ENCODE measurements around the gene PPP2R2C. TPM values are rescaled to one million over a fixed set of nuclear protein-coding genes. Genes with fewer than 3 reads are reported as not detected.

PPP2R2C gene
- total and polyA plus RNA-seq, 2 of the 4 experiments (the other 2 are of a cell fraction): 0.03 TPM; not detected in 1

GRCh38 chr4:6422105-6422504 is 50.3 kb downstream of the PPP2R2C start:
- Histone ChIP-seq H2AK9ac (replicated peaks; ENCODE audit: low read depth, low read length, poor library complexity) (no peak overlapping the region), H3K79me1 (ENCODE audit: low read depth in 1 of 2, low read length in 2 of 2) (no peaks in the 10 kb centered on the region), H4K20me1 (ENCODE audit: insufficient read depth, low read length) (no peaks in the 10 kb centered on the region), H3K56ac (ENCODE audit: extremely low read depth, insufficient read depth, low read length) (no peak overlapping the region), H3K4me1 (ENCODE audit: control insufficient read depth, insufficient read depth, low read length) (no peaks in the 10 kb centered on the region), H3K18ac (ENCODE audit: low read depth, low read length) (no peak overlapping the region), H2BK20ac (ENCODE audit: low read depth, low read length) (no peak overlapping the region), H2BK5ac (ENCODE audit: low read depth, low read length, poor library complexity, severe bottlenecking) (no peak overlapping the region), H3K9me1 (ENCODE audit: insufficient read depth, low read length) (no peaks in the 10 kb centered on the region), H3K4me3 (ENCODE audit: insufficient read depth, low read depth, low read length) (no peak overlapping the region), H2AK5ac (ENCODE audit: low read depth, low read length) (no peak overlapping the region), H4K91ac (ENCODE audit: insufficient read depth, low read depth, low read length) (no peak overlapping the region), H4K5ac (ENCODE audit: low read depth, low read length) (no peak overlapping the region), H3K4me2 (ENCODE audit: low read depth, low read length) (no peak overlapping the region), H3K4ac (ENCODE audit: low read depth, low read length) (no peak overlapping the region), H3K36me3 (ENCODE audit: control insufficient read depth, insufficient read depth, low read length) (no peaks in the 10 kb centered on the region), H2BK120ac (ENCODE audit: low read depth, low read length) (no peak overlapping the region), H4K8ac (ENCODE audit: low read depth in 2 of 2, low read length in 2 of 2) (no peak overlapping the region), H2BK15ac (ENCODE audit: low read depth, low read length) (no peak overlapping the region), H3K23ac (ENCODE audit: low read depth, low read length) (no peak overlapping the region), H3K27me3 (ENCODE audit: control insufficient read depth, insufficient read depth, low read length) (peaks cover 3% of the 10 kb centered on the region; the same call in 1 of the 2 replicates), H2AFZ (replicated peaks; ENCODE audit: low read length, poor library complexity) (no peak overlapping the region), H3K27ac (ENCODE audit: insufficient read depth, low read length) (no peak overlapping the region), H3K14ac (replicated peaks; ENCODE audit: low read depth, low read length) (no peak overlapping the region), H3K9ac (ENCODE audit: low read depth, low read length) (no peak overlapping the region), H3K9me3 (ENCODE audit: control insufficient read depth, insufficient read depth, low read length) (no peaks in the 10 kb centered on the region)
- WGBS, 2 experiments (ENCODE audit: extremely low coverage in 2 of 2, insufficient read length in 1 of 2): 82% methylated on average over 4 of the region's 9 CpGs; no CpG with 5 or more reads in 1 of the 2 experiments
- DNase-seq (no peak), ATAC-seq (ENCODE audit: low read depth) (no peak)
- dilution Hi-C loops (cut with HindIII; ENCODE audit: low sequenced_read_pairs, unreplicated experiment) (no loop called here), intact Hi-C loops (cut with micrococcal nuclease) (no loop called here), in situ Hi-C loops (cut with MboI; ENCODE audit: low sequenced_read_pairs) (no loop called here)
- BruUV-seq (replicated peaks): no TSS peak
- POLR2A ChIA-PET (ENCODE audit: unreplicated experiment): no interaction called here
- TF ChIP-seq POLR2A (IDR thresholded peaks at IDR 0.05; ENCODE audit: low read depth, low read length): no peak
- TF ChIP-seq CTCF (conservative IDR thresholded peaks at IDR 0.05; ENCODE audit: low read depth, low read length): no peak
- no peak for TF ChIP-seq CEBPB (IDR thresholded peaks at IDR 0.05; ENCODE audit: low read depth, low read length)
- no peak for TF ChIP-seq CHD1 (IDR thresholded peaks at IDR 0.05; ENCODE audit: low read depth, low read length)
- no peak for TF ChIP-seq USF2 (IDR thresholded peaks at IDR 0.05; ENCODE audit: low read depth, low read length)
- TF ChIP-seq RAD21 (IDR thresholded peaks at IDR 0.05; ENCODE audit: low read length): no peak
- no peak for TF ChIP-seq ELK1 (IDR thresholded peaks at IDR 0.05; ENCODE audit: borderline replicate concordance, low read depth, low read length)
- TF ChIP-seq SMC3 (IDR thresholded peaks at IDR 0.05; ENCODE audit: low read depth, low read length): no peak
- TF ChIP-seq FOS (IDR thresholded peaks at IDR 0.05; ENCODE audit: low read depth, low read length): no peak
- TF ChIP-seq MXI1 (IDR thresholded peaks at IDR 0.05; ENCODE audit: borderline replicate concordance, low read depth, low read length): no peak
- TF ChIP-seq MAFK (IDR thresholded peaks at IDR 0.05; ENCODE audit: low read depth, low read length): no peak
- no peak for TF ChIP-seq BHLHE40 (IDR thresholded peaks at IDR 0.05; ENCODE audit: low read depth, low read length)
- CTCF ChIA-PET: interaction anchor here (0.6 kb wide), 1 partner anchor 38 kb away, joined by 7 read pairs; no protein-coding TSS in a partner anchor

Data from IMR-90 (cell line).